Astrocyte (in vitro differentiated cells and primary cell): Measurements from ENCODE around the gene HACE1. TPM values are rescaled to one million over a fixed set of nuclear protein-coding genes. Genes with fewer than 3 reads are reported as not detected.
A peak's percentile ranks its signal among the peaks of the same experiment; 100 is the strongest.

Experiments used
- DNase-seq: peaks from one replicate; pipeline ENCODE4 v3.0.0-alpha.2; 2010; ENCODE audit warnings: low read depth
- FAIRE-seq: peaks from 2 replicates; lab custom pipeline; 2011; peaks lifted over from hg19 to GRCh38; lab: Jason Lieb, UNC
- H2AFZ ChIP-seq: 2 replicates; pipeline ENCODE4 v1.6.0; 2012; ENCODE audit warnings: low read depth, low read length, inconsistent platforms
- H3K27ac ChIP-seq: 2 replicates; pipeline ENCODE4 v1.5.1; 2011; ENCODE audit warnings: low read depth, low read length, inconsistent platforms
- H3K27me3 ChIP-seq: 2 replicates; pipeline ENCODE4 v1.6.0; 2011; ENCODE audit warnings: low read length, inconsistent platforms; ENCODE audit not compliant: insufficient read depth
- H3K36me3 ChIP-seq: 2 replicates; pipeline ENCODE4 v1.5.1; 2011; ENCODE audit warnings: low read length, inconsistent platforms; ENCODE audit not compliant: insufficient read depth
- H3K4me1 ChIP-seq: 2 replicates; pipeline ENCODE4 v1.5.1; 2011; ENCODE audit warnings: low read length, inconsistent platforms; ENCODE audit not compliant: insufficient read depth
- H3K4me2 ChIP-seq: 2 replicates; pipeline ENCODE4 v1.6.0; 2012; ENCODE audit warnings: low read length, inconsistent platforms
- H3K4me3 ChIP-seq: 2 replicates; pipeline ENCODE4 v1.5.1; 2011; ENCODE audit warnings: low read depth, mild to moderate bottlenecking, low read length, inconsistent platforms; ENCODE audit not compliant: insufficient read depth
- H3K79me2 ChIP-seq: 2 replicates; pipeline ENCODE4 v1.6.0; 2012; ENCODE audit warnings: mild to moderate bottlenecking, low read length, inconsistent platforms; ENCODE audit not compliant: insufficient read depth
- H3K9ac ChIP-seq: 2 replicates; pipeline ENCODE4 v1.6.0; 2012; ENCODE audit warnings: mild to moderate bottlenecking, low read length, inconsistent platforms
- H3K9me3 ChIP-seq: 2 replicates; pipeline ENCODE4 v1.5.1; 2012; ENCODE audit warnings: low read depth, mild to moderate bottlenecking, low read length, inconsistent platforms; ENCODE audit not compliant: insufficient read depth
- H4K20me1 ChIP-seq: 2 replicates; pipeline ENCODE4 v1.6.0; 2012; ENCODE audit warnings: low read length, inconsistent platforms; ENCODE audit not compliant: insufficient read depth
- H3K27ac Mint-ChIP-seq: one replicate; pipeline ENCODE4 v1.8.0; 2021; ENCODE audit warnings: mild to moderate bottlenecking, mixed read lengths; ENCODE audit not compliant: unreplicated experiment
- H3K27me3 Mint-ChIP-seq: one replicate; pipeline ENCODE4 v1.8.0; 2021; ENCODE audit warnings: low read depth, mixed read lengths; ENCODE audit not compliant: unreplicated experiment
- H3K36me3 Mint-ChIP-seq: one replicate; pipeline ENCODE4 v1.8.0; 2021; ENCODE audit warnings: low read depth, mixed read lengths; ENCODE audit not compliant: unreplicated experiment
- H3K4me1 Mint-ChIP-seq: one replicate; pipeline ENCODE4 v1.8.0; 2021; ENCODE audit warnings: low read depth, mixed read lengths; ENCODE audit not compliant: unreplicated experiment
- H3K4me3 Mint-ChIP-seq: one replicate; pipeline ENCODE4 v1.8.0; 2021; ENCODE audit warnings: mild to moderate bottlenecking, moderate library complexity, mixed read lengths; ENCODE audit not compliant: unreplicated experiment
- H3K9me3 Mint-ChIP-seq: one replicate; pipeline ENCODE4 v1.8.0; 2021; ENCODE audit warnings: mild to moderate bottlenecking, mixed read lengths; ENCODE audit not compliant: unreplicated experiment
- EZH2 ChIP-seq: IDR thresholded peaks from 2 replicates; pipeline ENCODE4 v1.6.1; 2012; ENCODE audit warnings: mild to moderate bottlenecking, low read length, inconsistent platforms; ENCODE audit not compliant: insufficient read depth
- total RNA-seq: library from RNA; stranded (reverse); gene quantifications from 2 replicates; pipeline ENCODE4 v1.2.1, GENCODE V29; 2021
- TF ChIP-seq, protein P1 (sequence below): IDR thresholded peaks from 2 replicates; pipeline ENCODE4 v1.5.1; 2011; ENCODE audit warnings: low read depth, mild to moderate bottlenecking, inconsistent platforms, low read length, moderate library complexity; ENCODE audit not compliant: insufficient read depth

The HACE1 gene
- total RNA-seq, 1 donor from 2014 or later: 13.8 TPM

GRCh38 chr6:104700371-104701185 lies 159.1 kb downstream of the HACE1 start:
- FAIRE-seq: peak; percentile 13
- H3K27me3 Mint-ChIP-seq: no peaks in the 10 kb centered on the region

GRCh38 chr6:104699593-104700329 lies 160.0 kb downstream of the HACE1 start:
- H3K4me1 Mint-ChIP-seq: peaks cover 24% of the 10 kb centered on the region
- no peak overlapping the region for H3K27ac Mint-ChIP-seq
- no peak overlapping the region for H3K9ac ChIP-seq
- DNase-seq: no peak
- H3K4me3 ChIP-seq: no peak overlapping the region
- no peak overlapping the region for H3K4me3 Mint-ChIP-seq
- no peaks in the 10 kb centered on the region for H3K27me3 ChIP-seq
- no peaks in the 10 kb centered on the region for H3K36me3 Mint-ChIP-seq
- no peaks in the 10 kb centered on the region for H3K79me2 ChIP-seq
- FAIRE-seq: no peak
- no peak overlapping the region for H3K27ac ChIP-seq
- TF ChIP-seq, protein P1, sequence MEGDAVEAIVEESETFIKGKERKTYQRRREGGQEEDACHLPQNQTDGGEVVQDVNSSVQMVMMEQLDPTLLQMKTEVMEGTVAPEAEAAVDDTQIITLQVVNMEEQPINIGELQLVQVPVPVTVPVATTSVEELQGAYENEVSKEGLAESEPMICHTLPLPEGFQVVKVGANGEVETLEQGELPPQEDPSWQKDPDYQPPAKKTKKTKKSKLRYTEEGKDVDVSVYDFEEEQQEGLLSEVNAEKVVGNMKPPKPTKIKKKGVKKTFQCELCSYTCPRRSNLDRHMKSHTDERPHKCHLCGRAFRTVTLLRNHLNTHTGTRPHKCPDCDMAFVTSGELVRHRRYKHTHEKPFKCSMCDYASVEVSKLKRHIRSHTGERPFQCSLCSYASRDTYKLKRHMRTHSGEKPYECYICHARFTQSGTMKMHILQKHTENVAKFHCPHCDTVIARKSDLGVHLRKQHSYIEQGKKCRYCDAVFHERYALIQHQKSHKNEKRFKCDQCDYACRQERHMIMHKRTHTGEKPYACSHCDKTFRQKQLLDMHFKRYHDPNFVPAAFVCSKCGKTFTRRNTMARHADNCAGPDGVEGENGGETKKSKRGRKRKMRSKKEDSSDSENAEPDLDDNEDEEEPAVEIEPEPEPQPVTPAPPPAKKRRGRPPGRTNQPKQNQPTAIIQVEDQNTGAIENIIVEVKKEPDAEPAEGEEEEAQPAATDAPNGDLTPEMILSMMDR: no peak
- no peaks in the 10 kb centered on the region for H3K9me3 ChIP-seq
- H3K4me1 ChIP-seq: peaks cover 7% of the 10 kb centered on the region
- H3K36me3 ChIP-seq: no peaks in the 10 kb centered on the region
- no peak overlapping the region for H2AFZ ChIP-seq
- no peak overlapping the region for H3K4me2 ChIP-seq
- H3K27me3 Mint-ChIP-seq: no peaks in the 10 kb centered on the region
- no peaks in the 10 kb centered on the region for H4K20me1 ChIP-seq
- H3K9me3 Mint-ChIP-seq: no peaks in the 10 kb centered on the region

More at GRCh38 chr6:104700371-104701185, 159.1 kb downstream of the HACE1 start:
- peaks cover 16% of the 10 kb centered on the region for H3K4me1 ChIP-seq
- no peak overlapping the region for H2AFZ ChIP-seq
- Mint-ChIP-seq H3K27ac (no peak overlapping the region), H3K4me1 (peaks cover 31% of the 10 kb centered on the region), H3K9me3 (no peaks in the 10 kb centered on the region), H3K4me3 (no peak overlapping the region), H3K36me3 (no peaks in the 10 kb centered on the region)
- TF ChIP-seq, protein P1: no peak
- TF ChIP-seq EZH2: no peak
- no peaks in the 10 kb centered on the region for H3K9me3 ChIP-seq
- no peaks in the 10 kb centered on the region for H3K27me3 ChIP-seq
- no peak for DNase-seq
- no peak overlapping the region for H3K27ac ChIP-seq
- H3K4me3 ChIP-seq: no peak overlapping the region
- no peak overlapping the region for H3K9ac ChIP-seq
- no peaks in the 10 kb centered on the region for H3K79me2 ChIP-seq
- H3K36me3 ChIP-seq: no peaks in the 10 kb centered on the region
- H3K4me2 ChIP-seq: no peak overlapping the region
- H4K20me1 ChIP-seq: no peaks in the 10 kb centered on the region
